Mesothelial cell of epicardium (in vitro differentiated cells): ENCODE results near the gene IL13RA2. TPM values are rescaled to one million over a fixed set of nuclear protein-coding genes. Genes with fewer than 3 reads are reported as not detected.

Experiments
- DNase-seq, 2 experiments: peaks; one replicate each; pipeline ENCODE4 v3.0.0; 2021; ENCODE audit warnings: low spot score in 2 of 2; ENCODE audit not compliant: unreplicated experiment in 2 of 2
- H3K27ac Mint-ChIP-seq: 2 replicates; pipeline ENCODE4 v1.8.0; 2021; ENCODE audit warnings: mixed read lengths
- H3K27me3 Mint-ChIP-seq: 2 replicates; pipeline ENCODE4 v1.8.0; 2021; ENCODE audit warnings: low read depth, mixed read lengths
- H3K36me3 Mint-ChIP-seq: 2 replicates; pipeline ENCODE4 v1.8.0; 2021; ENCODE audit warnings: mixed read lengths
- H3K4me1 Mint-ChIP-seq: 2 replicates; pipeline ENCODE4 v1.8.0; 2021; ENCODE audit warnings: mixed read lengths
- H3K4me3 Mint-ChIP-seq: 2 replicates; pipeline ENCODE4 v1.8.0; 2021; ENCODE audit warnings: mild to moderate bottlenecking, moderate library complexity, mixed read lengths
- H3K9me3 Mint-ChIP-seq: 2 replicates; pipeline ENCODE4 v1.8.0; 2021; ENCODE audit warnings: mixed read lengths
- CTCF ChIP-seq: fragments of 200-600 bp; sonication (generic); IDR thresholded peaks from one replicate; pipeline ENCODE4 v1.5.0; 2021; ENCODE audit warnings: antibody characterized with exemption; ENCODE audit not compliant: unreplicated experiment
- total RNA-seq: library from RNA; stranded (reverse); gene quantifications from 3 replicates; pipeline ENCODE4 v1.2.1, GENCODE V29; 2021

Gene IL13RA2
- total RNA-seq, 1 donor from 2014 or later = 0.74 TPM

GRCh38 chrX:114999906-115000305 is 17.5 kb downstream of the IL13RA2 start:
- H3K4me1 Mint-ChIP-seq = no peaks in the 10 kb centered on the region
- no peaks in the 10 kb centered on the region for H3K36me3 Mint-ChIP-seq
- no peak overlapping the region for H3K27ac Mint-ChIP-seq
- H3K4me3 Mint-ChIP-seq = no peak overlapping the region
- no peak for TF ChIP-seq CTCF
- H3K27me3 Mint-ChIP-seq = peaks cover 7% of the 10 kb centered on the region
- DNase-seq = no peak
- H3K9me3 Mint-ChIP-seq = peaks cover 16% of the 10 kb centered on the region

- no peak for TF ChIP-seq CTCF
- H3K4me1 Mint-ChIP-seq = no peaks in the 10 kb centered on the region
- DNase-seq = no peak
- H3K9me3 Mint-ChIP-seq = peaks cover 19% of the 10 kb centered on the region
- H3K27me3 Mint-ChIP-seq = peaks cover 9% of the 10 kb centered on the region
- H3K36me3 Mint-ChIP-seq = no peaks in the 10 kb centered on the region
- no peak overlapping the region for H3K27ac Mint-ChIP-seq
- H3K4me3 Mint-ChIP-seq = no peak overlapping the region
These were observed 19.6 kb downstream of the IL13RA2 start for GRCh38 chrX:114997779-114998178.

DNA sequence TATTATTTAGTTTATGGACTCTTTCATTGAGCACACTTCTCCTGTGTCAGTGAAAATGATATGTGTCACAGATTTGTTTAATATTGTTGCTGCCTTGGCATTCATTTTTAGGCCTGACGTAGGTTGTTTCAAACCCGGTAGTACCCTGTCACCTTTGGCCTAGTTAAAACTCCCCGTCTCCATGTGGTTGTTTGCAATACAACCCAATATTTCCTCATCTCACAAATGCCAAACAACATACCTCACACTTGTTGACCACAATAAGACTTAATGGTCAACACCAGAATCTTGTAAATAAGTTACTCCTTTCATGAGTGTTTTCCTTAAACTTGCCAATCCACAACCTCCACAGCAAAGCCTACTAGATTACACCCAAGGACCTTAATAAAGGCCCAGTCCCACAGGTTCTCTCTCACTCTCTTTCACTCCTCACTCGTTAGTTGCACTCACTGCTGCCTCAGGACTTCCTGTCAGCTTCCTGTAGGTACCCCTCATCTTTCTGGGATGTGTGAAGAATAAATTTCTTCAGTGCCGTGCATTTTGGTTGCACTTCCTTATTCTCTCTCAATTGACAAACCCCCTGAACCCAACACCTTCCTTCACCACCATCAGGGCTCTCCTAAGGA is 31.3 kb downstream of the IL13RA2 start:
- no peaks in the 10 kb centered on the region for H3K36me3 Mint-ChIP-seq
- no peaks in the 10 kb centered on the region for H3K9me3 Mint-ChIP-seq
- TF ChIP-seq CTCF = no peak
- H3K27me3 Mint-ChIP-seq = peaks cover 9% of the 10 kb centered on the region
- no peaks in the 10 kb centered on the region for H3K4me1 Mint-ChIP-seq
- DNase-seq = no peak
- H3K4me3 Mint-ChIP-seq = no peak overlapping the region
- no peak overlapping the region for H3K27ac Mint-ChIP-seq

DNA sequence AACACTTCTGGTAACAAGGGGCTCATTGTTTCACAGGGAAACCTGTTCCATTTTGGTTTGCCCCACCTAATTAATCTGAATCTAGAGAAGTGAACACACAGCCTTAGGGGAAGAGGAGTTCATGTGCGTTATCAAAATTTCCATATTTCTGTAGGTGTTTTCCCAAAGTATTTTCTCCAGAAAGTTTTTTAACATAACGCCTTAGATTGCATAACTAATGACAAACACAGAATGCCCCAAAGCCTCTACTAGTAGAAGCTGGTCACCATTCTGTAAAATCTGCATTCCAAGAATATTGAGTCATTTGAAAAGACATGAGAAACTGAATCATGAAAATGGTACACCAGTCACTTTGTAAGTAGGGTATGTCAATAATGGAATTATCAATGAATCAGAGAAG is 41.1 kb downstream of the IL13RA2 start:
- H3K27ac Mint-ChIP-seq = no peak overlapping the region
- no peaks in the 10 kb centered on the region for H3K36me3 Mint-ChIP-seq
- H3K9me3 Mint-ChIP-seq = peaks cover 6% of the 10 kb centered on the region
- H3K4me1 Mint-ChIP-seq = no peaks in the 10 kb centered on the region
- no peak for TF ChIP-seq CTCF
- no peak overlapping the region for H3K4me3 Mint-ChIP-seq
- no peak for DNase-seq
- H3K27me3 Mint-ChIP-seq = no peaks in the 10 kb centered on the region

DNA sequence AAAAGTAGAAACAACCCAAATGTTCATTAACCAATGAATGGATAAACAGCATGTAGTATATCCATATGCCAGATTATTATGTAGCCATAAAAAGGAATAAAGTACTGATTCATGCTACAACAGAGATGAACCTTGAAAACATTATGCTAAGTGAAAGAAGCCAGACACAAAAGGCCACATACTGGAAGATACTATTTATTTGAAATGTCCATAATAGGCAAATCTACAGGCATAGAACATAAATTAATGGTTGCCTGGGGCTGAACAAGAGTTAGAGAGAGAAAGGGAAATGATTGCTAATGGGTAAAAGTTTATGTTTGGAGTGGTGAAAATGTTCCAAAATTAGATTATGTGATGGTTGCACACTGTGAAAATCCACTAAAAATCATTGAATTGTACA is 44.4 kb downstream of the IL13RA2 start:
- Mint-ChIP-seq H3K27me3 (no peaks in the 10 kb centered on the region), H3K27ac (no peak overlapping the region), H3K36me3 (no peaks in the 10 kb centered on the region), H3K9me3 (peaks cover 6% of the 10 kb centered on the region), H3K4me3 (no peak overlapping the region), H3K4me1 (no peaks in the 10 kb centered on the region)
- TF ChIP-seq CTCF = no peak
- DNase-seq = no peak

- TF ChIP-seq CTCF = no peak
- no peaks in the 10 kb centered on the region for H3K9me3 Mint-ChIP-seq
- no peak for DNase-seq
- no peak overlapping the region for H3K4me3 Mint-ChIP-seq
- H3K27me3 Mint-ChIP-seq = no peaks in the 10 kb centered on the region
- H3K36me3 Mint-ChIP-seq = no peaks in the 10 kb centered on the region
- H3K27ac Mint-ChIP-seq = no peak overlapping the region
- no peaks in the 10 kb centered on the region for H3K4me1 Mint-ChIP-seq
These were observed 46.6 kb downstream of the IL13RA2 start for GRCh38 chrX:114970806-114971205.
